ENCODE measurements around the gene SH3BP2. TPM values are rescaled to one million over a fixed set of nuclear protein-coding genes. Genes with fewer than 3 reads are reported as not detected.

The SH3BP2 gene
- 25.2 and 26.8 TPM in 2 replicates for polyA plus RNA-seq (2012; rRNA removed)
- 5.6 and 8.5 TPM in 2 replicates for polyA plus RNA-seq (2012; cell fraction: cytosol; rRNA removed)
- polyA plus RNA-seq (2012; cell fraction: nucleus; rRNA removed): 132 and 143 TPM in 2 replicates

DNA sequence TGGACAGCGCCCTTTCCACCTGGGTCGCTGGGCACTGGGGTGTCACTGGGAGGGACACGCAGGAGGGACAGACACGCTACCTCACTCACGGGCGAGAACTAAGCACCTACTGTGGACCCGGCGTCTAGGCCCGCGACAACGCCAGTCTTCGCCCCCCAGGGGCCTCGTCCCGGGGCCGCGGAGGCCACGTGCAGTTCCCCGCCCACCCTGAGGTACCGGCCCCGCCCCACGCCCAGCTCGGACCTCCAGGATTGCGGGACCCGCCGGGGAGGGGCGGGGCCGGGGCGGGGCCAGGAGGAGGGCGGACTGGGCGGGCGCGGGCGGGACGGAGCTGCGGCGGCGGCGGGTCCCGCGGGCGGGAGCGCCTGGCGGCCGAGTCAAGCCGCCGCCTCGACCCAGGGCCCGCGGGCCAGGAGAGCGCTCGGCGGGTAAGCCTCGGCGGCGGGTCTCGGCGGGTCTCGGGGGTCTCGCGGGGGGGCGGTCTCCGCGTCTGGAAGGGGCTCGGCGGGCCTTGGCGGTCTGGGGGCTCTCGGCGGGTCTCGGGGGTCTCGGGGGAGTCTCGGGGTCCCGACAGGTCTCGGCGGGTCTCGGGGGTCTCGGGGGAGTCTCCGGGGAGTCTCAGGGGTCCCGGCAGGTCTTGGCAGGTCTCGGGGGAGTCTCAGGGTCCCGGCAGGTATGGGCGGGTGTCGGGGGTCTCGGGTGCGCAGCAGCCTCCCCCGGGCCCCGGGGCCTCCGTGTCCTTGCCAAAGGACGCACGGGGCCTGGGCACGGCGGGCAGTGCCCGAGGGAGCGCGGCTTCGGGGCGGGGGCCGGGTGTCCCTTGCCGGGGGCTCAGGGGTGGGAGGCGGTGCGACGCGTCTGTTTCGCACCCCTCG, at the start of gene SH3BP2:
Gene SH3BP2, plus strand, starts transcription at position 375 of the 875 bp plus-strand sequence. CDS start 27,533 bp downstream, outside the sequence.
- Histone ChIP-seq H2AFZ (ENCODE audit: low read depth) (no peak within 1 kb of the TSS), H3K27me3 (ENCODE audit: insufficient read depth) (no peaks in the 10 kb centered on the region), H3K9me3 (no peaks in the 10 kb centered on the region), H3K9me2 (no peaks in the 10 kb centered on the region), H3K4me3 (ENCODE audit: low read depth in 2 of 2, low read length in 1 of 2) (peak within 1 kb of the TSS; percentile 53 to 65), H3K27ac (ENCODE audit: low read depth in 2 of 2, low read length in 1 of 2) (peak within 1 kb of the TSS in 1 of 2 experiments; percentile 94; a peak in 2 of 4 replicates), H3K9ac (peak within 1 kb of the TSS; percentile 43; the same call in 1 of the 2 replicates), H3F3A (replicated peaks; ENCODE audit: insufficient read depth) (no peaks in the 10 kb centered on the region), H3K4me1 (ENCODE audit: control insufficient read depth in 1 of 2, insufficient read depth in 2 of 2, low read depth in 1 of 2, low read length in 1 of 2) (peaks cover 22 to 66% of the 10 kb centered on the region in 2 experiments; a peak in 3 of 4 replicates), H3K79me2 (ENCODE audit: insufficient read depth) (peaks cover 7% of the 10 kb centered on the region; the same call in 1 of the 2 replicates), H3K4me2 (peak within 1 kb of the TSS; percentile 87), H4K20me1 (ENCODE audit: insufficient read depth) (no peaks in the 10 kb centered on the region), H3K36me3 (replicated peaks in 1 of 2; ENCODE audit: control insufficient read depth in 1 of 2, insufficient read depth in 2 of 2, low read length in 1 of 2) (no peaks in the 10 kb centered on the region)
- POLR2A ChIA-PET: interaction anchor here (1.0 kb wide), 1 partner anchor 25 kb away, joined by 3 read pairs; no protein-coding TSS in a partner anchor
- TF ChIP-seq FOXM1 (IDR thresholded peaks at IDR 0.05; ENCODE audit: low read depth): no peak
- TF ChIP-seq, protein P1, sequence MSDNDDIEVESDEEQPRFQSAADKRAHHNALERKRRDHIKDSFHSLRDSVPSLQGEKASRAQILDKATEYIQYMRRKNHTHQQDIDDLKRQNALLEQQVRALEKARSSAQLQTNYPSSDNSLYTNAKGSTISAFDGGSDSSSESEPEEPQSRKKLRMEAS (IDR thresholded peaks at IDR 0.05; ENCODE audit: low read depth): peak; percentile 86
- TF ChIP-seq, protein P2, sequence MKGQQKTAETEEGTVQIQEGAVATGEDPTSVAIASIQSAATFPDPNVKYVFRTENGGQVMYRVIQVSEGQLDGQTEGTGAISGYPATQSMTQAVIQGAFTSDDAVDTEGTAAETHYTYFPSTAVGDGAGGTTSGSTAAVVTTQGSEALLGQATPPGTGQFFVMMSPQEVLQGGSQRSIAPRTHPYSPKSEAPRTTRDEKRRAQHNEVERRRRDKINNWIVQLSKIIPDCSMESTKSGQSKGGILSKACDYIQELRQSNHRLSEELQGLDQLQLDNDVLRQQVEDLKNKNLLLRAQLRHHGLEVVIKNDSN (IDR thresholded peaks at IDR 0.05; ENCODE audit: borderline replicate concordance, low read depth): 0 out of 2 replicates have a peak, but pooled peaks have one; percentile 23
- 3% methylated on average over 13 of the region's 104 CpGs for WGBS (ENCODE audit: low lambda C conversion rate)
- DNase-seq: peak; percentile 96
- CTCF ChIA-PET: interaction anchor here (0.8 kb wide), 1 partner anchor 185 kb away, joined by 3 read pairs; no protein-coding TSS in a partner anchor

GRCh38 chr4:2743518-2744445, 49.1 kb upstream of the SH3BP2 start:
- Histone ChIP-seq H3K36me3 (replicated peaks in 1 of 2; ENCODE audit: control insufficient read depth in 1 of 2, insufficient read depth in 2 of 2, low read length in 1 of 2) (peaks cover 3 to 54% of the 10 kb centered on the region in 2 experiments), H3K27me3 (ENCODE audit: insufficient read depth) (no peaks in the 10 kb centered on the region), H3F3A (replicated peaks; ENCODE audit: insufficient read depth) (peaks cover 5% of the 10 kb centered on the region), H2AFZ (ENCODE audit: low read depth) (no peak overlapping the region), H3K9me2 (no peaks in the 10 kb centered on the region), H4K20me1 (ENCODE audit: insufficient read depth) (no peaks in the 10 kb centered on the region), H3K4me1 (ENCODE audit: control insufficient read depth in 1 of 2, insufficient read depth in 2 of 2, low read depth in 1 of 2, low read length in 1 of 2) (peaks cover 0 to 10% of the 10 kb centered on the region in 2 experiments; a peak in 2 of 4 replicates), H3K4me3 (ENCODE audit: low read depth in 2 of 2, low read length in 1 of 2) (no peak overlapping the region), H3K4me2 (no peak overlapping the region), H3K9ac (no peak overlapping the region), H3K79me2 (ENCODE audit: insufficient read depth) (peaks cover 9% of the 10 kb centered on the region; the same call in 1 of the 2 replicates), H3K9me3 (no peaks in the 10 kb centered on the region), H3K27ac (ENCODE audit: low read depth in 2 of 2, low read length in 1 of 2) (no peak overlapping the region)
- WGBS (ENCODE audit: low lambda C conversion rate): 89% methylated on average over 10 of the region's 21 CpGs
- POLR2A ChIA-PET: no interaction called here
- no peak for DNase-seq
- TF ChIP-seq FOSL2 (IDR thresholded peaks at IDR 0.05; ENCODE audit: borderline replicate concordance, low read depth): no peak
- TF ChIP-seq POLR2AphosphoS5 (IDR thresholded peaks at IDR 0.05; ENCODE audit: low read depth, low read length): no peak
- TF ChIP-seq SIN3A (IDR thresholded peaks at IDR 0.05; ENCODE audit: borderline replicate concordance, low read depth, low read length): no peak
- TF ChIP-seq RCOR1 (IDR thresholded peaks at IDR 0.05; ENCODE audit: low read length): no peak
- no peak for TF ChIP-seq TCF12 (IDR thresholded peaks at IDR 0.05)
- TF ChIP-seq GABPA (IDR thresholded peaks at IDR 0.05; ENCODE audit: low read depth): no peak
- TF ChIP-seq RAD21 (IDR thresholded peaks at IDR 0.05; ENCODE audit: low read length): no peak
- no peak for TF ChIP-seq MXI1 (IDR thresholded peaks at IDR 0.05; ENCODE audit: low read depth, low read length)
- no peak for TF ChIP-seq ELF1 (IDR thresholded peaks at IDR 0.05)
- no peak for TF ChIP-seq NFIC (IDR thresholded peaks at IDR 0.05; ENCODE audit: borderline replicate concordance)
- no peak for TF ChIP-seq JUND (IDR thresholded peaks at IDR 0.05)
- TF ChIP-seq REST (IDR thresholded peaks at IDR 0.05; ENCODE audit: low read depth, low read length): no peak
- TF ChIP-seq, protein P2 (IDR thresholded peaks at IDR 0.05; ENCODE audit: borderline replicate concordance, low read depth): no peak
- CTCF ChIA-PET: no interaction called here

All from SK-N-SH (cell line).